Measurements from ENCODE around the gene KREMEN2. TPM values are rescaled to one million over a fixed set of nuclear protein-coding genes. Genes with fewer than 3 reads are reported as not detected.

The KREMEN2 gene
- total RNA-seq, 1 donor from 2014 or later, result not detected

- Mint-ChIP-seq H3K4me3 (ENCODE audit: unreplicated experiment) (no peak overlapping the region), H3K27me3 (ENCODE audit: unreplicated experiment) (peaks cover 5% of the 10 kb centered on the region), H3K4me1 (ENCODE audit: unreplicated experiment) (no peaks in the 10 kb centered on the region), H3K36me3 (ENCODE audit: low read depth, unreplicated experiment) (no peaks in the 10 kb centered on the region), H3K27ac (ENCODE audit: unreplicated experiment) (no peak overlapping the region), H3K9me3 (ENCODE audit: unreplicated experiment) (no peaks in the 10 kb centered on the region)
- TF ChIP-seq, protein P1, sequence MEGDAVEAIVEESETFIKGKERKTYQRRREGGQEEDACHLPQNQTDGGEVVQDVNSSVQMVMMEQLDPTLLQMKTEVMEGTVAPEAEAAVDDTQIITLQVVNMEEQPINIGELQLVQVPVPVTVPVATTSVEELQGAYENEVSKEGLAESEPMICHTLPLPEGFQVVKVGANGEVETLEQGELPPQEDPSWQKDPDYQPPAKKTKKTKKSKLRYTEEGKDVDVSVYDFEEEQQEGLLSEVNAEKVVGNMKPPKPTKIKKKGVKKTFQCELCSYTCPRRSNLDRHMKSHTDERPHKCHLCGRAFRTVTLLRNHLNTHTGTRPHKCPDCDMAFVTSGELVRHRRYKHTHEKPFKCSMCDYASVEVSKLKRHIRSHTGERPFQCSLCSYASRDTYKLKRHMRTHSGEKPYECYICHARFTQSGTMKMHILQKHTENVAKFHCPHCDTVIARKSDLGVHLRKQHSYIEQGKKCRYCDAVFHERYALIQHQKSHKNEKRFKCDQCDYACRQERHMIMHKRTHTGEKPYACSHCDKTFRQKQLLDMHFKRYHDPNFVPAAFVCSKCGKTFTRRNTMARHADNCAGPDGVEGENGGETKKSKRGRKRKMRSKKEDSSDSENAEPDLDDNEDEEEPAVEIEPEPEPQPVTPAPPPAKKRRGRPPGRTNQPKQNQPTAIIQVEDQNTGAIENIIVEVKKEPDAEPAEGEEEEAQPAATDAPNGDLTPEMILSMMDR (IDR thresholded peaks at IDR 0.05; ENCODE audit: unreplicated experiment), result no peak
- DNase-seq (ENCODE audit: low spot score), result no peak
Observed at GRCh38 chr16:2996298-2996697, 32.2 kb downstream of the KREMEN2 start.

DNA sequence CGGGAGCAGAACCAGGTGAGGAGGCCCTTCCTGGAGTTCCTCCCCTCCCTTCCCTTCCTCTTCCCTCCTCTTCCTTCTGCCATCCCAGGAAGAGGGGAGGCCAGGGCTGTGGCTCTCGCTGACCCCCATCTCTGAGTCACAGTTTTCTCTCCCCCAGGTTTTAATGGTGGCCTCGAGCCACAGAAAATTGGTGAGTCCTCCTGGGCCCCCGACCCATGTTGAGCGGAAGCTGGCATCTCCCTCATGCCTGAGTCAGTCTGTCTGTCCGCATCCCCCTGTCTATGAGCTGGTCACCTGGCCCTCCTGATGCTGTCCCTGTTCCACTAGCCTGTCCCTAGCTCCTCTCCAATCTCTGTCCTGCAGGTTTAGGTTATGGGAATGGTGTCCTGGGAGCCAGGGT is 35.9 kb downstream of the KREMEN2 start:
- Mint-ChIP-seq H3K36me3 (ENCODE audit: low read depth, unreplicated experiment) (no peaks in the 10 kb centered on the region), H3K4me1 (ENCODE audit: unreplicated experiment) (no peaks in the 10 kb centered on the region), H3K27me3 (ENCODE audit: unreplicated experiment) (peaks cover 9% of the 10 kb centered on the region), H3K4me3 (ENCODE audit: unreplicated experiment) (no peak overlapping the region), H3K9me3 (ENCODE audit: unreplicated experiment) (no peaks in the 10 kb centered on the region), H3K27ac (ENCODE audit: unreplicated experiment) (no peak overlapping the region)
- TF ChIP-seq, protein P1 (IDR thresholded peaks at IDR 0.05; ENCODE audit: unreplicated experiment), result no peak
- DNase-seq (ENCODE audit: low spot score), result no peak

- Mint-ChIP-seq H3K36me3 (ENCODE audit: low read depth, unreplicated experiment) (no peaks in the 10 kb centered on the region), H3K9me3 (ENCODE audit: unreplicated experiment) (no peaks in the 10 kb centered on the region), H3K27ac (ENCODE audit: unreplicated experiment) (no peak overlapping the region), H3K4me3 (ENCODE audit: unreplicated experiment) (no peak overlapping the region), H3K27me3 (ENCODE audit: unreplicated experiment) (peaks cover 9% of the 10 kb centered on the region), H3K4me1 (ENCODE audit: unreplicated experiment) (no peaks in the 10 kb centered on the region)
- TF ChIP-seq, protein P1 (IDR thresholded peaks at IDR 0.05; ENCODE audit: unreplicated experiment), result no peak
- DNase-seq (ENCODE audit: low spot score), result no peak
Observed at GRCh38 chr16:3000540-3000939, 36.5 kb downstream of the KREMEN2 start.

DNA sequence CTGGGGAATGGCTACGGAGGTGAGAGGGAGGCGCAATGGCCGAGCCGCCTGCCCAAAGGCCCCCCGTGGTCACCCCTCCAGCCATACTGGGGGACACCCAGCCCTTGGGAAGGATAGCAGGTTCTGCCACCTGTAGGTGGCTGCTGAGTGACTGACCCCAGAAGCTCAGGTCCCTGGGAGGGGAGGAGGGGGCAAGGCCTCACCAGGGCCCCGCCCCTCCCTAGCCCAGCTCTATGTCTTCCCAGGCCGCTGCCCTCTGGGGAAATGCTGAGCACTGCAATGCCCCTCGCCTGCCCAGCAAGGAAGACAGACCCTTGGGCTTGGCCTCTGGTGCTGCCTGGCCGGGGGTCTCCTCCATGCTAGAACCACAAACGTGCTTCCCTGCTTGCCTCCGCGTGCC is 37.2 kb downstream of the KREMEN2 start:
- TF ChIP-seq, protein P1 (IDR thresholded peaks at IDR 0.05; ENCODE audit: unreplicated experiment), result no peak
- Mint-ChIP-seq H3K27me3 (ENCODE audit: unreplicated experiment) (peaks cover 9% of the 10 kb centered on the region), H3K36me3 (ENCODE audit: low read depth, unreplicated experiment) (no peaks in the 10 kb centered on the region), H3K9me3 (ENCODE audit: unreplicated experiment) (no peaks in the 10 kb centered on the region), H3K4me3 (ENCODE audit: unreplicated experiment) (no peak overlapping the region), H3K27ac (ENCODE audit: unreplicated experiment) (no peak overlapping the region), H3K4me1 (ENCODE audit: unreplicated experiment) (no peaks in the 10 kb centered on the region)
- no peak for DNase-seq (ENCODE audit: low spot score)

- DNase-seq (ENCODE audit: low spot score), result peak; percentile 95
- Mint-ChIP-seq H3K27ac (ENCODE audit: unreplicated experiment) (no peak overlapping the region), H3K36me3 (ENCODE audit: low read depth, unreplicated experiment) (no peaks in the 10 kb centered on the region), H3K27me3 (ENCODE audit: unreplicated experiment) (peaks cover 9% of the 10 kb centered on the region), H3K4me3 (ENCODE audit: unreplicated experiment) (no peak overlapping the region), H3K9me3 (ENCODE audit: unreplicated experiment) (no peaks in the 10 kb centered on the region), H3K4me1 (ENCODE audit: unreplicated experiment) (peaks cover 22% of the 10 kb centered on the region)
- TF ChIP-seq, protein P1 (IDR thresholded peaks at IDR 0.05; ENCODE audit: unreplicated experiment), result peak; percentile 14
Observed at GRCh38 chr16:3003582-3004270, 39.7 kb downstream of the KREMEN2 start.

All from endothelial cell (in vitro differentiated cells).